WERI-Rb-1 (cell line): ENCODE data around the gene PDZRN4.
"Not testable (repeated sequence)": the region's sequence is repeated elsewhere in the genome, so short reads cannot be mapped to it uniquely, and the experiment has no call there.

Source experiments
- DNase-seq: peaks from one replicate; pipeline ENCODE4 v3.0.0-alpha.2; 2020
- H3K27ac ChIP-seq: fragments of 250-450 bp; sonication (Bioruptor Pico); 2 replicates; pipeline ENCODE4 v1.5.1; 2020; ENCODE audit warnings: mild to moderate bottlenecking, moderate library complexity
- H3K27me3 ChIP-seq: fragments of 250-450 bp; sonication (Bioruptor Pico); 2 replicates; pipeline ENCODE4 v1.5.1; 2021; ENCODE audit warnings: mild to moderate bottlenecking, low read depth, moderate library complexity; ENCODE audit not compliant: insufficient read depth, severe bottlenecking
- H3K36me3 ChIP-seq: fragments of 250-450 bp; sonication (Bioruptor Pico); 2 replicates; pipeline ENCODE4 v1.5.1; 2020; ENCODE audit warnings: mild to moderate bottlenecking, moderate library complexity
- H3K4me3 ChIP-seq: 2 replicates; pipeline ENCODE4 v1.5.1; 2011; ENCODE audit warnings: low read depth, mild to moderate bottlenecking, control low read depth, low read length
- H3K9me3 ChIP-seq: fragments of 250-450 bp; sonication (Bioruptor Pico); 2 replicates; pipeline ENCODE4 v1.5.1; 2021; ENCODE audit warnings: mild to moderate bottlenecking, moderate library complexity; ENCODE audit not compliant: severe bottlenecking
- TF ChIP-seq, protein P1 (sequence below): IDR thresholded peaks from 2 replicates; pipeline ENCODE4 v1.5.1; 2011; ENCODE audit warnings: low read depth, mild to moderate bottlenecking, control low read depth, inconsistent platforms, low read length

PDZRN4 gene

GRCh38 chr12:41167701-41168100 is 20.4 kb upstream of the PDZRN4 start:
- Histone ChIP-seq H3K9me3 (no peaks in the 10 kb centered on the region), H3K36me3 (no peaks in the 10 kb centered on the region), H3K27me3 (no peaks in the 10 kb centered on the region), H3K4me3 (no peak overlapping the region), H3K27ac (no peak overlapping the region)
- TF ChIP-seq, protein P1, sequence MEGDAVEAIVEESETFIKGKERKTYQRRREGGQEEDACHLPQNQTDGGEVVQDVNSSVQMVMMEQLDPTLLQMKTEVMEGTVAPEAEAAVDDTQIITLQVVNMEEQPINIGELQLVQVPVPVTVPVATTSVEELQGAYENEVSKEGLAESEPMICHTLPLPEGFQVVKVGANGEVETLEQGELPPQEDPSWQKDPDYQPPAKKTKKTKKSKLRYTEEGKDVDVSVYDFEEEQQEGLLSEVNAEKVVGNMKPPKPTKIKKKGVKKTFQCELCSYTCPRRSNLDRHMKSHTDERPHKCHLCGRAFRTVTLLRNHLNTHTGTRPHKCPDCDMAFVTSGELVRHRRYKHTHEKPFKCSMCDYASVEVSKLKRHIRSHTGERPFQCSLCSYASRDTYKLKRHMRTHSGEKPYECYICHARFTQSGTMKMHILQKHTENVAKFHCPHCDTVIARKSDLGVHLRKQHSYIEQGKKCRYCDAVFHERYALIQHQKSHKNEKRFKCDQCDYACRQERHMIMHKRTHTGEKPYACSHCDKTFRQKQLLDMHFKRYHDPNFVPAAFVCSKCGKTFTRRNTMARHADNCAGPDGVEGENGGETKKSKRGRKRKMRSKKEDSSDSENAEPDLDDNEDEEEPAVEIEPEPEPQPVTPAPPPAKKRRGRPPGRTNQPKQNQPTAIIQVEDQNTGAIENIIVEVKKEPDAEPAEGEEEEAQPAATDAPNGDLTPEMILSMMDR, result no peak
- peak; percentile 40 for DNase-seq

DNA sequence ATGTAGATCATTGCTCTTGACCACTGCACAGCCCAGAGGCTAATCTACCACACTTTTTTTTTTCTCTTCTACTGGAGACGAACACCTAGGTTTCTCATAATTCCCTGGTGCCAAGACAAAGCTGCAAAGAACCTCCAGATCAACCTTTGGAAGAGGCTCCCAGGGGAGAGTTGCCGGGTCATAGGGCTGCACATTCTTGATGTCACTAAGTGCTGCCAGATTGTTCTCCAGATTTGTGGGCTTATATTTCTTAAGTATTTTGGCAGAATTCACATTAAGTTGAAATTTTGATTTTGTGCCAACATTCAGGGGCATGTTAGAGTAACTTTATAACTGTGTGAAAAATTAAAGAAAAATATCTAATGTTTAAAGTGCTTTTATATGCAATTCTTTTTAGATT is 13.5 kb upstream of the PDZRN4 start:
- Histone ChIP-seq H3K4me3 (no peak overlapping the region), H3K27me3 (no peaks in the 10 kb centered on the region), H3K9me3 (no peaks in the 10 kb centered on the region), H3K36me3 (no peaks in the 10 kb centered on the region), H3K27ac (no peak overlapping the region)
- TF ChIP-seq, protein P1, result no peak
- DNase-seq, result no peak

GRCh38 chr12:41179507-41179906 is 8.6 kb upstream of the PDZRN4 start:
- not testable (repeated sequence) for H3K36me3 ChIP-seq, H3K4me3 ChIP-seq, H3K27me3 ChIP-seq, DNase-seq, H3K9me3 ChIP-seq, H3K27ac ChIP-seq

DNA sequence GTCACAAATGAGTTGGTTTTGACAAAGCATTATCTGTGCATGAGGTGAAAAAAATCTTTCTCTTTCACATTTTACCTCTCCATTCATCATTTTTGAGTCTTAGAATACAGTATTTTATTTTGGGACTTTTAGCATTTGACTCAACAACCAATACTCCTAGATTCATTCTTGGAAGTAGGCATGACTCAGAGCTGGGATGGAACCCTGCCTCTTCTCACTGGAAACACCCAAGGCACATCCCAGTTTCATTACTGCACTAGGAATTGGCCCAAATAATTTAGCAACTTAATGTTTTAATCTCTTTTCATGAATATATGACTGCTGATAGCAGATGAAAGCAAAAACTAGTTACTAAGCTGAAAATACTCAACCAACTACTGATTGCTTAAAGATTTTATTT is 3.3 kb upstream of the PDZRN4 start:
- DNase-seq, result no peak
- Histone ChIP-seq H3K9me3 (no peaks in the 10 kb centered on the region), H3K27ac (no peak overlapping the region), H3K36me3 (no peaks in the 10 kb centered on the region), H3K4me3 (no peak overlapping the region), H3K27me3 (peaks cover 25% of the 10 kb centered on the region)
- TF ChIP-seq, protein P1, result no peak

GRCh38 chr12:41186026-41186425 is 2.1 kb upstream of the PDZRN4 start:
- no peak overlapping the region for H3K4me3 ChIP-seq
- no peaks in the 10 kb centered on the region for H3K36me3 ChIP-seq
- H3K9me3 ChIP-seq, result no peaks in the 10 kb centered on the region
- peaks cover 30% of the 10 kb centered on the region for H3K27me3 ChIP-seq
- TF ChIP-seq, protein P1, result no peak
- no peak overlapping the region for H3K27ac ChIP-seq
- no peak for DNase-seq

DNA sequence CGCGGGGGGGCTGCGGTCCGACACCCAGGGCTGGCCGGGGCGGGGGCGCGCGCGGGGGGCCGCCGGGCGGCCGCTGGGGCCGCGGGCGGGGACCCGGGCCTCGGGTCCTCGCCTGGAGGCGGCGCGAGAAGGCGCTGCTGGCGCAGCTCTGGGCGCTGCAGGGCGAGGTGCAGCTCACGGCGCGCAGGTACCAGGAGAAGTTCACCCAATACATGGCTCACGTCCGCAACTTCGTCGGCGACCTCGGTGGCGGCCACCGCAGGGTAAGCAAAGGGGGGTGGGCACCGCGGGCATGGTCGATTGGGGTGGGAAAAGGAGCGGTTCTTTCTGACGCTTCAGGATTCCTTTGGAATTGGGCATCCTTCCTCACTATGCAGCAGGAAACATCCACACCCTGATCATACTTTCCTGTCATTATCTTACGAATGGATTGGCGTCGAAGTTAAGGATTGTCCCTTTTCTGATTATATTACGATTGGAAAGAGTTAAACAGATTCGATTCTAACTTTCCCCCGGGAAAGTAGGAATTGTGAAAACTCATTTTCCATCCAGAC is 798 bp downstream of the PDZRN4 start:
- H3K4me3 ChIP-seq, result peak overlapping the region; percentile 18
- H3K36me3 ChIP-seq, result no peaks in the 10 kb centered on the region
- TF ChIP-seq, protein P1, result no peak
- no peak for DNase-seq
- H3K9me3 ChIP-seq, result no peaks in the 10 kb centered on the region
- H3K27me3 ChIP-seq, result peaks cover 30% of the 10 kb centered on the region
- H3K27ac ChIP-seq, result no peak overlapping the region
